HepG2 (cell line): ENCODE data around the gene CLCA1. TPM values are rescaled to one million over a fixed set of nuclear protein-coding genes. Genes with fewer than 3 reads are reported as not detected.

Experiments
- ATAC-seq: fragments of 200-7000 bp; cut with Tn5 transposase; 3 replicates; pipeline ENCODE4 v1.9.1; 2020; ENCODE audit warnings: mild to moderate bottlenecking, moderate library complexity
- BruUV-seq: library from RNA; stranded (reverse); fragments of 400-500 nt; replicated peaks from 2 replicates; lab custom pipeline; 2021; lab: Mats Ljungman, UMichigan
- CTCF ChIA-PET: fragments of 300-600 bp; formaldehyde crosslinking; extraction: SDS; loops from one replicate; lab custom pipeline; 2021; ENCODE audit warnings: low total read pairs, inconsistent platforms, low intra/inter-chr PET ratio; lab: Yijun Ruan, JAX
- POLR2A ChIA-PET: fragments of 350-600 bp; sonication (Branson Sonifier 250); formaldehyde crosslinking; loops from one replicate; lab custom pipeline; 2020; ENCODE audit warnings: antibody characterized with exemption, inconsistent platforms; lab: Yijun Ruan, JAX
- DNase-seq: peaks from one replicate; pipeline ENCODE4 v3.0.0-alpha.2; 2015; ENCODE audit warnings: low spot score
- FAIRE-seq: peaks from 3 replicates; lab custom pipeline; 2011; peaks lifted over from hg19 to GRCh38; lab: Jason Lieb, UNC
- H2AFZ ChIP-seq: one replicate; pipeline ENCODE4 v1.6.1; 2011; ENCODE audit warnings: low read length, inconsistent platforms
- H3K27ac ChIP-seq: fragments of 300-600 bp; 3 replicates; pipeline ENCODE4 v1.8.0; 2011; ENCODE audit warnings: mixed run types, mild to moderate bottlenecking, mixed read lengths, low read length, inconsistent platforms; ENCODE audit not compliant: insufficient read depth; ENCODE audit errors: extremely low read length
- H3K27me3 ChIP-seq, 2 experiments: fragments of 200-600 bp in 1 of 2; 2 replicates in 1 of 2; 3 replicates in 1 of 2; pipeline versions ENCODE4 v1.6.0 to v1.8.0; 2011; ENCODE audit warnings: low read length in 2 of 2, mild to moderate bottlenecking in 2 of 2, moderate library complexity in 2 of 2, inconsistent platforms in 1 of 2; ENCODE audit not compliant: insufficient read depth in 2 of 2, control insufficient read depth in 1 of 2
- H3K36me3 ChIP-seq, 2 experiments: fragments of 200-600 bp in 1 of 2; replicated peaks in 1 of 2; 2 replicates in 1 of 2; 3 replicates in 1 of 2; pipeline versions ENCODE4 v1.5.1 to v1.8.0; 2011; ENCODE audit warnings: low read length in 2 of 2, inconsistent platforms in 1 of 2; ENCODE audit not compliant: insufficient read depth in 2 of 2, control insufficient read depth in 1 of 2
- H3K4me1 ChIP-seq: 2 replicates; pipeline ENCODE4 v1.5.1; 2012; ENCODE audit warnings: low read length, inconsistent platforms; ENCODE audit not compliant: insufficient read depth
- H3K4me2 ChIP-seq: 2 replicates; pipeline ENCODE4 v1.6.0; 2011; ENCODE audit warnings: low read depth, low read length, inconsistent platforms
- H3K4me3 ChIP-seq, 3 experiments: fragments of 200-600 bp in 1 of 3; sonication (generic), shearing (Covaris generic) in 1 of 3; replicated peaks in 1 of 3; 2 replicates each; pipeline ENCODE4 v1.5.1; 2011 to 2016; ENCODE audit warnings: low read length in 3 of 3, inconsistent platforms in 2 of 3, low read depth in 2 of 3, mild to moderate bottlenecking in 2 of 3, control low read depth in 1 of 3, mixed read lengths in 1 of 3; ENCODE audit not compliant: insufficient read depth in 1 of 3
- H3K79me2 ChIP-seq: one replicate; pipeline ENCODE4 v1.6.1; 2011; ENCODE audit warnings: low read length, inconsistent platforms; ENCODE audit not compliant: insufficient read depth
- H3K9ac ChIP-seq: 2 replicates; pipeline ENCODE4 v1.6.0; 2011; ENCODE audit warnings: mild to moderate bottlenecking, low read depth, low read length, inconsistent platforms; ENCODE audit not compliant: insufficient read depth
- H3K9me3 ChIP-seq: 2 replicates; pipeline ENCODE4 v1.5.1; 2012; ENCODE audit warnings: mild to moderate bottlenecking, low read length
- H4K20me1 ChIP-seq: 2 replicates; pipeline ENCODE4 v1.6.0; 2011; ENCODE audit warnings: inconsistent platforms, mild to moderate bottlenecking, low read length, moderate library complexity; ENCODE audit not compliant: insufficient read depth
- KLF15 ChIP-seq: sonication (generic); formaldehyde crosslinking; IDR thresholded peaks from 2 replicates; pipeline ENCODE4 v1.8.1; 2023; ENCODE audit warnings: borderline replicate concordance, mild to moderate bottlenecking, inconsistent platforms, missing genetic modification reagents, mixed read lengths
- MAFG ChIP-seq: sonication (generic); formaldehyde crosslinking; IDR thresholded peaks from 2 replicates; pipeline ENCODE4 v1.5.1; 2020; ENCODE audit warnings: mild to moderate bottlenecking, missing genetic modification reagents
- MXD3 ChIP-seq: IDR thresholded peaks from 2 replicates; pipeline ENCODE4 v1.6.1; 2016; ENCODE audit warnings: mild to moderate bottlenecking, missing biosample characterization, missing genetic modification reagents
- NFYB ChIP-seq: sonication (generic); formaldehyde crosslinking; IDR thresholded peaks from 2 replicates; pipeline ENCODE4 v1.4.0; 2020; ENCODE audit warnings: missing genetic modification reagents
- ZFP90 ChIP-seq: sonication (generic); formaldehyde crosslinking; IDR thresholded peaks from 2 replicates; pipeline ENCODE4 v1.8.0; 2022; ENCODE audit warnings: missing genetic modification reagents, mild to moderate bottlenecking, inconsistent platforms, borderline replicate concordance
- ZFYVE20 ChIP-seq: sonication (generic); formaldehyde crosslinking; IDR thresholded peaks from 2 replicates; pipeline ENCODE4 v1.8.0; 2023; ENCODE audit warnings: low read depth, mild to moderate bottlenecking, moderate library complexity, missing genetic modification reagents, borderline replicate concordance
- ZMYM3 ChIP-seq: sonication (generic); formaldehyde crosslinking; IDR thresholded peaks from 2 replicates; pipeline ENCODE4 v1.5.1; 2020; ENCODE audit warnings: mild to moderate bottlenecking, missing genetic modification reagents
- ZNF713 ChIP-seq: sonication (generic); formaldehyde crosslinking; IDR thresholded peaks from 2 replicates; pipeline ENCODE4 v1.4.0; 2020; ENCODE audit warnings: mild to moderate bottlenecking, missing genetic modification reagents
- ZNF879 ChIP-seq: sonication (generic); formaldehyde crosslinking; IDR thresholded peaks from 2 replicates; pipeline ENCODE4 v1.8.1; 2023; ENCODE audit warnings: missing genetic modification reagents
- WGBS: methylation state at CpG from one replicate; pipeline ENCODE4 v1.1.6; 2017; ENCODE audit warnings: low lambda C conversion rate; 5-methylcytosine and 5-hydroxymethylcytosine counted together
- in situ Hi-C: cut with HindIII; loops from 2 replicates; pipeline ENCODE4 v1.10.0; 2017; ENCODE audit warnings: low pct_unique_long_range_greater_than_20kb; ENCODE audit not compliant: extremely low pct_ligation_motif_present
- intact Hi-C: fragments of 100-400 bp; cut with micrococcal nuclease; formaldehyde crosslinking; loops from one replicate; pipeline ENCODE4 v1.10.0; 2022; ENCODE audit not compliant: unreplicated experiment
- polyA plus RNA-seq, 8 experiments: library from polyadenylated mRNA; depleted of rRNA in 3 of 8; stranded (reverse) in 7 of 8; unstranded in 1 of 8; fragments of >200 nt; fragmentation: Illumina TruSeq in 4 of 8; extraction: Trizol in 4 of 8; gene quantifications; 2 replicates each; pipeline versions ENCODE4 v1.2.1 to v1.2.3, GENCODE V29; 2011 to 2016; ENCODE audit warnings: low read depth in 4 of 8, missing spikeins in 1 of 8, mixed read lengths in 1 of 8; ENCODE audit not compliant: insufficient read depth in 1 of 8
- total RNA-seq, 5 experiments: library from RNA; depleted of rRNA; stranded (reverse); fragments of >200 nt; fragmentation: Illumina TruSeq; extraction: Trizol; gene quantifications; 2 replicates each; pipeline ENCODE4 v1.2.3, GENCODE V29; 2016; ENCODE audit warnings: low read depth in 1 of 5

Gene CLCA1
- total and polyA plus RNA-seq, 2 of the 13 experiments (the other 11 are each of a cell fraction or from before 2014, with no cell fraction given): not detected

- intact Hi-C loops (no loop called here), in situ Hi-C loops (no loop called here)
- H3K27ac ChIP-seq: no peak overlapping the region
- TF ChIP-seq ZMYM3 (CRISPR knock-in tag): no peak
- no peak for TF ChIP-seq KLF15 (CRISPR knock-in tag)
- no peak for TF ChIP-seq NFYB
- TF ChIP-seq ZNF713 (CRISPR knock-in tag): no peak
- no peak overlapping the region for H3K4me3 ChIP-seq
- no peaks in the 10 kb centered on the region for H3K9me3 ChIP-seq
- H3K4me1 ChIP-seq: no peaks in the 10 kb centered on the region
- DNase-seq (no peak), ATAC-seq (no peak), FAIRE-seq (no peak)
- 0% methylated on average over 1 of the region's 1 CpG for WGBS
- no peak overlapping the region for H3K9ac ChIP-seq
- POLR2A ChIA-PET: no interaction called here
- BruUV-seq: no TSS peak
- no peaks in the 10 kb centered on the region for H3K36me3 ChIP-seq
- CTCF ChIA-PET: no interaction called here
- no peak overlapping the region for H3K4me2 ChIP-seq
- H4K20me1 ChIP-seq: no peaks in the 10 kb centered on the region
- H3K79me2 ChIP-seq: no peaks in the 10 kb centered on the region
- H2AFZ ChIP-seq: no peak overlapping the region
- no peaks in the 10 kb centered on the region for H3K27me3 ChIP-seq
Observed at GRCh38 chr1:86448670-86449069, 20.1 kb upstream of the CLCA1 start.

DNA sequence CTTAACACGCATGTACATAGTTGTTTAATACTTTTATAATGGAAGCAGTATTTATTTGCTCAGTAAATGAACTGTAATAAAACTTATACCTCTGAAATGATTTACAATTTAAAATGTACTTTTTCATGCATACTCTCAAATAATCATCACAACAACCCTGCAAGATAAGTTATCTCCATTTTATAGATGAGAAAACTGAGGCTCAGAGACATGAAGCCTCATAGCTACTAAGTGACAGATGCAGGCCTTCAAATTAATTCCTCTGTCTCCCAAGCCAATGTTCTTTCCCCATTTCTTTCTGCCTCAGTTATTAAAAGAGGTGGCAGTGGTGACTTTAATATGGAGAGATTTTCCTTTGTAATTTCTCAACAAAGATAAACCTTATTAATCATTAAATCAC lies 19.6 kb upstream of the CLCA1 start:
- intact Hi-C loops: no loop called here
- no TSS peak for BruUV-seq
- ATAC-seq (no peak), DNase-seq (no peak), FAIRE-seq (no peak)
- 11% methylated on average over 1 of the region's 1 CpG for WGBS
- Histone ChIP-seq H3K9ac (no peak overlapping the region), H3K79me2 (no peaks in the 10 kb centered on the region), H3K27ac (no peak overlapping the region), H3K4me2 (no peak overlapping the region), H3K4me1 (no peaks in the 10 kb centered on the region), H3K27me3 (no peaks in the 10 kb centered on the region), H2AFZ (no peak overlapping the region), H3K4me3 (no peak overlapping the region), H4K20me1 (no peaks in the 10 kb centered on the region), H3K9me3 (no peaks in the 10 kb centered on the region), H3K36me3 (no peaks in the 10 kb centered on the region)
- POLR2A ChIA-PET: no interaction called here
- TF ChIP-seq ZFP90 (no peak), ZNF879 (no peak), MXD3 (no peak), MAFG (CRISPR knock-in tag) (no peak), ZFYVE20 (CRISPR knock-in tag) (no peak)
- in situ Hi-C loops: no loop called here
- CTCF ChIA-PET: no interaction called here
